G401 (cell line): ENCODE measurements around the gene SMIM14. TPM values are rescaled to one million over a fixed set of nuclear protein-coding genes. Genes with fewer than 3 reads are reported as not detected.

Experiments used
- DNase-seq: peaks from one replicate; pipeline ENCODE4 v3.0.0-alpha.2; 2015; ENCODE audit warnings: low spot score
- in situ Hi-C: cut with HindIII; loops from 2 replicates; pipeline ENCODE4 v1.10.0; 2016; ENCODE audit warnings: low sequenced_read_pairs, mixed read lengths
- total RNA-seq: library from RNA; depleted of rRNA; stranded (reverse); fragments of >200 nt; shearing (Covaris generic); gene quantifications from 2 replicates; pipeline ENCODE4 v1.2.3, GENCODE V29; 2014

Gene SMIM14
- total RNA-seq, 1 experiment from 2014 or later = 37.4 TPM

- in situ Hi-C loops = no loop called here
- no peak for DNase-seq
Measured at GRCh38 chr4:39614487-39615162, 24.0 kb downstream of the SMIM14 start.

GRCh38 chr4:39613093-39613656 is 25.5 kb downstream of the SMIM14 start:
- no peak for DNase-seq
- in situ Hi-C loops = no loop called here

GRCh38 chr4:39609454-39609931 is 29.2 kb downstream of the SMIM14 start:
- no peak for DNase-seq
- in situ Hi-C loops = no loop called here

GRCh38 chr4:39608451-39608850 is 30.2 kb downstream of the SMIM14 start:
- DNase-seq = no peak
- in situ Hi-C loops = no loop called here

GRCh38 chr4:39606747-39607146 is 31.9 kb downstream of the SMIM14 start:
- in situ Hi-C loops = no loop called here
- DNase-seq = no peak

GRCh38 chr4:39597695-39598381 is 40.8 kb downstream of the SMIM14 start:
- no peak for DNase-seq
- in situ Hi-C loops = no loop called here

- no peak for DNase-seq
- in situ Hi-C loops = no loop called here
Measured at GRCh38 chr4:39596971-39597370, 41.7 kb downstream of the SMIM14 start.

- in situ Hi-C loops = no loop called here
- DNase-seq = no peak
Measured at GRCh38 chr4:39591290-39591689, 47.4 kb downstream of the SMIM14 start.

GRCh38 chr4:39587881-39588280 is 50.8 kb downstream of the SMIM14 start:
- in situ Hi-C loops = no loop called here
- DNase-seq = no peak

- in situ Hi-C loops = no loop called here
- DNase-seq = no peak
Measured at GRCh38 chr4:39574946-39575345, 63.7 kb downstream of the SMIM14 start.

GRCh38 chr4:39571504-39571903 is 67.2 kb downstream of the SMIM14 start:
- in situ Hi-C loops = no loop called here
- DNase-seq = no peak

GRCh38 chr4:39571054-39571453 is 67.6 kb downstream of the SMIM14 start:
- DNase-seq = no peak
- in situ Hi-C loops = no loop called here

- no peak for DNase-seq
- in situ Hi-C loops = no loop called here
Measured at GRCh38 chr4:39569209-39569608, 69.5 kb downstream of the SMIM14 start.

GRCh38 chr4:39568805-39569204 is 69.9 kb downstream of the SMIM14 start:
- no peak for DNase-seq
- in situ Hi-C loops = no loop called here

- no peak for DNase-seq
- in situ Hi-C loops = no loop called here
Measured at GRCh38 chr4:39565878-39566600, 72.6 kb downstream of the SMIM14 start.

GRCh38 chr4:39563346-39563847 is 75.3 kb downstream of the SMIM14 start:
- in situ Hi-C loops = no loop called here

GRCh38 chr4:39562792-39563191 is 75.9 kb downstream of the SMIM14 start:
- DNase-seq = no peak
- in situ Hi-C loops = no loop called here

More at GRCh38 chr4:39563346-39563847, 75.3 kb downstream of the SMIM14 start:
- no peak for DNase-seq

- in situ Hi-C loops = no loop called here
- DNase-seq = no peak
Measured at GRCh38 chr4:39559626-39560025, 79.0 kb downstream of the SMIM14 start.

GRCh38 chr4:39555472-39555871 is 83.2 kb downstream of the SMIM14 start:
- DNase-seq = no peak
- in situ Hi-C loops = no loop called here
